Lower leg skin (tissue), 4 donors: ENCODE measurements around the gene AGPAT2. TPM values are rescaled to one million over a fixed set of nuclear protein-coding genes. Genes with fewer than 3 reads are reported as not detected.
"Not testable (repeated sequence)": the region's sequence is repeated elsewhere in the genome, so short reads cannot be mapped to it uniquely, and the experiment has no call there.

ENCODE experiments used
- DNase-seq, 2 donors: peaks; one replicate each; pipeline ENCODE4 v3.0.0-alpha.2; 2019; ENCODE audit warnings: low spot score in 2 of 2
- H3K4me3 ChIP-seq: fragments of 200-600 bp; sonication (generic); 2 replicates; pipeline ENCODE4 v1.5.1; 2017; ENCODE audit warnings: mild to moderate bottlenecking, low read depth; ENCODE audit not compliant: poor library complexity, severe bottlenecking
- CTCF ChIP-seq, 3 donors: fragments of 450-650 bp; IDR thresholded peaks; one replicate each; pipeline ENCODE4 v1.5.1; 2016; ENCODE audit warnings: antibody characterized with exemption in 3 of 3, mild to moderate bottlenecking in 3 of 3, moderate library complexity in 2 of 3
- POLR2A ChIP-seq, 2 donors: fragments of 450-650 bp; IDR thresholded peaks; one replicate each; pipeline ENCODE4 v1.6.1; 2016 to 2017; ENCODE audit warnings: antibody characterized with exemption in 2 of 2, mild to moderate bottlenecking in 1 of 2, moderate library complexity in 1 of 2
- WGBS, 2 donors: methylation state at CpG; one replicate each; pipeline ENCODE4 v1.1.5; 2018; 5-methylcytosine and 5-hydroxymethylcytosine counted together
- intact Hi-C: fragments of 100-400 bp; cut with DNase I; formaldehyde crosslinking; loops from one replicate; pipeline ENCODE4 v1.15.0; 2023; ENCODE audit warnings: low total_unique reads
- total RNA-seq, 4 donors: library from RNA; depleted of rRNA; stranded (reverse); fragments of >200 nt; gene quantifications; one replicate each; pipeline ENCODE4 v1.1.0, GENCODE V29; 2016

AGPAT2 gene
- total RNA-seq, 4 donors from 2014 or later, result 52.4 to 77.7 (median 63.5) TPM

- no peak for DNase-seq
- 10 to 21% methylated on average over 30 to 55 of the region's 56 CpGs for WGBS, 2 donors
- intact Hi-C loops, result no loop called here
- H3K4me3 ChIP-seq, result no peak overlapping the region
- no peak for TF ChIP-seq POLR2A (IDR thresholded peaks at IDR 0.05)
- TF ChIP-seq CTCF (IDR thresholded peaks at IDR 0.05), result no peak
Measured at GRCh38 chr9:136712690-136713544, 25.7 kb upstream of the AGPAT2 start.

- intact Hi-C loops, result no loop called here
- DNase-seq, result no peak
- no peak within 1 kb of the TSS for H3K4me3 ChIP-seq
- 2% methylated on average over 45 to 53 of the region's 119 CpGs for WGBS, 2 donors
- TF ChIP-seq CTCF (IDR thresholded peaks at IDR 0.05) (no peak), POLR2A (IDR thresholded peaks at IDR 0.05) (no peak)
Measured at GRCh38 chr9:136711751-136712689, 24.8 kb upstream of the AGPAT2 start, which contains the start of gene DIPK1B. DIPK1B (plus strand) TSS chr9:136712572; CDS start chr9:136712666, 94 bp downstream.

- 21 to 23% methylated on average over 4 of the region's 4 CpGs for WGBS, 2 donors
- H3K4me3 ChIP-seq, DNase-seq, intact Hi-C loops: not testable (repeated sequence)
Measured at GRCh38 chr9:136711219-136711648, 24.0 kb upstream of the AGPAT2 start.

GRCh38 chr9:136710543-136710942, 23.3 kb upstream of the AGPAT2 start:
- intact Hi-C loops, result no loop called here
- WGBS, 2 donors, result 79 to 84% methylated on average over 7 of the region's 7 CpGs
- DNase-seq, result no peak
- no peak overlapping the region for H3K4me3 ChIP-seq
- TF ChIP-seq CTCF (IDR thresholded peaks at IDR 0.05) (no peak), POLR2A (IDR thresholded peaks at IDR 0.05) (no peak)

GRCh38 chr9:136709454-136710109, 22.3 kb upstream of the AGPAT2 start:
- 82% methylated on average over 24 of the region's 24 CpGs for WGBS, 2 donors
- no peak for DNase-seq
- no peak overlapping the region for H3K4me3 ChIP-seq
- TF ChIP-seq POLR2A (IDR thresholded peaks at IDR 0.05) (no peak), CTCF (IDR thresholded peaks at IDR 0.05) (no peak)
- intact Hi-C loops, result no loop called here
